Fibroblast of lung (primary cell): ENCODE data around the gene CCDC92B.

ENCODE experiments used
- EZH2 ChIP-seq: IDR thresholded peaks from 2 replicates; pipeline ENCODE4 v1.5.1; 2012; ENCODE audit warnings: low read length, control low read depth, mild to moderate bottlenecking; ENCODE audit errors: missing control alignments
- TF ChIP-seq, protein P1 (sequence below), 2 donors: IDR thresholded peaks in 1 of 2; conservative IDR thresholded peaks in 1 of 2; 1 replicate in 1 of 2; 2 replicates in 1 of 2; pipeline ENCODE4 v1.5.1; 2011 to 2012; ENCODE audit warnings: low read length in 2 of 2, control low read depth in 1 of 2, inconsistent platforms in 1 of 2, low read depth in 1 of 2, mild to moderate bottlenecking in 1 of 2

DNA sequence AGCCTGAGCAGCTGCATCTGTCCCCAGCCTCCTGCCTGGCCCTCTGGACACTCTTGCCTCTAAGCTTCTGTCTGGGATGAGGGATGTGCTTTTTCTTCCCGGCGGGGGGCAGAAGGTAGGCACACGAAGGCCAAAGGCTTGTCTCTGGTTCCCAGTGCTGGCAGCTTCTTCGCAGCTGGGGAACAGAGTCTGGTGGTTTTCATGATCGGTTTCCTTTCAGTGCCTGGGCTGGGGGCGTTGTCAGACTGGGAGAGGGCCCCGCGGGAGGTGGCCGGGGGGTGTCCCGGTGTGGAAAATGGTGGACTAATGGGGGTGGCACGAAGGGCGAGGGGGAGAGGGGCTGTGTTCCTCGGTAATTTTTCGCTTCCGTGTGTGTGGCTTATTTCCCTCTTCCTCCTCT, 47.8 kb upstream of the CCDC92B start:
- TF ChIP-seq, protein P1, sequence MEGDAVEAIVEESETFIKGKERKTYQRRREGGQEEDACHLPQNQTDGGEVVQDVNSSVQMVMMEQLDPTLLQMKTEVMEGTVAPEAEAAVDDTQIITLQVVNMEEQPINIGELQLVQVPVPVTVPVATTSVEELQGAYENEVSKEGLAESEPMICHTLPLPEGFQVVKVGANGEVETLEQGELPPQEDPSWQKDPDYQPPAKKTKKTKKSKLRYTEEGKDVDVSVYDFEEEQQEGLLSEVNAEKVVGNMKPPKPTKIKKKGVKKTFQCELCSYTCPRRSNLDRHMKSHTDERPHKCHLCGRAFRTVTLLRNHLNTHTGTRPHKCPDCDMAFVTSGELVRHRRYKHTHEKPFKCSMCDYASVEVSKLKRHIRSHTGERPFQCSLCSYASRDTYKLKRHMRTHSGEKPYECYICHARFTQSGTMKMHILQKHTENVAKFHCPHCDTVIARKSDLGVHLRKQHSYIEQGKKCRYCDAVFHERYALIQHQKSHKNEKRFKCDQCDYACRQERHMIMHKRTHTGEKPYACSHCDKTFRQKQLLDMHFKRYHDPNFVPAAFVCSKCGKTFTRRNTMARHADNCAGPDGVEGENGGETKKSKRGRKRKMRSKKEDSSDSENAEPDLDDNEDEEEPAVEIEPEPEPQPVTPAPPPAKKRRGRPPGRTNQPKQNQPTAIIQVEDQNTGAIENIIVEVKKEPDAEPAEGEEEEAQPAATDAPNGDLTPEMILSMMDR (conservative IDR thresholded peaks at IDR 0.05 in 1 of 2, IDR thresholded peaks at IDR 0.05 in 1 of 2; ENCODE audit: low read depth in 1 of 2, low read length in 2 of 2) = no peak
- TF ChIP-seq EZH2 = no peak
